A549 (cell line): ENCODE measurements around the gene ACOD1. TPM values are rescaled to one million over a fixed set of nuclear protein-coding genes. Genes with fewer than 3 reads are reported as not detected.

Source experiments
- ATAC-seq, 2 experiments: fragments of 200-7000 bp in 1 of 2; fragments of >200 bp in 1 of 2; cut with Nextera tagmentation in 1 of 2; cut with Tn5 transposase in 1 of 2; 3 replicates each; pipeline versions ENCODE4 v1.8.0 to v1.9.1; 2018 to 2020; ENCODE audit warnings: mild to moderate bottlenecking in 1 of 2, moderate library complexity in 1 of 2
- CTCF ChIA-PET: fragments of 300-600 bp; sonication (Branson Sonifier 250); formaldehyde crosslinking; extraction: SDS; loops from one replicate; lab custom pipeline; 2021; ENCODE audit warnings: antibody characterized with exemption, inconsistent platforms; lab: Yijun Ruan, JAX
- POLR2A ChIA-PET: fragments of 350-600 bp; formaldehyde crosslinking; extraction: SDS; loops from one replicate; lab custom pipeline; 2021; ENCODE audit warnings: antibody characterized with exemption, inconsistent platforms; lab: Yijun Ruan, JAX
- DNase-seq, 2 experiments: peaks; one replicate each; pipeline versions ENCODE4 v3.0.0 to v3.0.0-alpha.2; 2011 to 2016; ENCODE audit warnings: low read depth in 1 of 2, low spot score in 1 of 2
- FAIRE-seq: peaks from 2 replicates; lab custom pipeline; 2011; peaks lifted over from hg19 to GRCh38; lab: Jason Lieb, UNC
- H3K27ac ChIP-seq, 2 experiments: fragments of >200 bp; sonication (Bioruptor Twin); formaldehyde crosslinking; 3 replicates each; pipeline ENCODE4 v1.5.1; 2016 to 2017
- H3K4me1 ChIP-seq: fragments of >200 bp; sonication (Bioruptor Twin); formaldehyde crosslinking; 3 replicates; pipeline ENCODE4 v1.6.1; 2016
- H3K4me2 ChIP-seq: fragments of >200 bp; sonication (Bioruptor Twin); formaldehyde crosslinking; 3 replicates; pipeline ENCODE4 v1.6.1; 2016
- H3K4me3 ChIP-seq: fragments of >200 bp; sonication (Bioruptor Twin); formaldehyde crosslinking; 3 replicates; pipeline ENCODE4 v1.5.1; 2016
- H3K9me3 ChIP-seq: fragments of >200 bp; sonication (Bioruptor Twin); formaldehyde crosslinking; 3 replicates; pipeline ENCODE4 v1.6.1; 2016
- ATOH8 ChIP-seq: fragments of 250-450 bp; sonication (Bioruptor Pico); IDR thresholded peaks from 2 replicates; pipeline ENCODE4 v1.5.0; 2020; ENCODE audit warnings: low read depth, mild to moderate bottlenecking, moderate library complexity
- BCL3 ChIP-seq: fragments of >200 bp; sonication (Bioruptor Twin); formaldehyde crosslinking; IDR thresholded peaks from 3 replicates; pipeline ENCODE4 v1.6.1; 2016
- E2F6 ChIP-seq: IDR thresholded peaks from 2 replicates; pipeline ENCODE4 v1.6.1; 2012; ENCODE audit warnings: low read depth, borderline replicate concordance
- EHMT2 ChIP-seq: fragments of 200-600 bp; sonication (generic); IDR thresholded peaks from 2 replicates; pipeline ENCODE4 v1.6.1; 2016; ENCODE audit warnings: antibody characterized with exemption, low read depth, mild to moderate bottlenecking, moderate library complexity
- FOSL2 ChIP-seq, 2 experiments: fragments of 450-650 bp in 1 of 2; fragments of >200 bp in 1 of 2; sonication (Bioruptor Twin) in 1 of 2; formaldehyde crosslinking; IDR thresholded peaks; 2 replicates each; pipeline versions ENCODE4 v1.5.0 to v1.6.1; 2016 to 2020; ENCODE audit warnings: mild to moderate bottlenecking in 1 of 2, moderate library complexity in 1 of 2
- HMGXB4 ChIP-seq: fragments of 250-450 bp; sonication (Bioruptor Pico); IDR thresholded peaks from 2 replicates; pipeline ENCODE4 v1.5.0; 2021; ENCODE audit warnings: mild to moderate bottlenecking, moderate library complexity, borderline replicate concordance
- HOXA7 ChIP-seq: fragments of 250-450 bp; sonication (Bioruptor Pico); IDR thresholded peaks from 2 replicates; pipeline ENCODE4 v1.5.0; 2020; ENCODE audit warnings: mild to moderate bottlenecking, moderate library complexity
- HOXB5 ChIP-seq: fragments of 250-450 bp; sonication (Bioruptor Pico); IDR thresholded peaks from 2 replicates; pipeline ENCODE4 v1.5.0; 2020; ENCODE audit warnings: mild to moderate bottlenecking, moderate library complexity
- KDM5A ChIP-seq: fragments of 200-600 bp; sonication (generic); IDR thresholded peaks from 2 replicates; pipeline ENCODE4 v1.6.1; 2016; ENCODE audit warnings: antibody characterized with exemption, mild to moderate bottlenecking
- NFE2L2 ChIP-seq: fragments of 150-350 bp; conservative IDR thresholded peaks from 2 replicates; pipeline ENCODE4 v1.6.1; 2014; ENCODE audit warnings: low read length
- POLR2A ChIP-seq: IDR thresholded peaks from 2 replicates; pipeline ENCODE4 v1.6.1; 2012; ENCODE audit warnings: mild to moderate bottlenecking, low read length
- RAD21 ChIP-seq, 2 experiments: fragments of >200 bp in 1 of 2; sonication (Bioruptor Twin) in 1 of 2; formaldehyde crosslinking in 1 of 2; IDR thresholded peaks in 1 of 2; conservative IDR thresholded peaks in 1 of 2; 2 replicates in 1 of 2; 3 replicates in 1 of 2; pipeline ENCODE4 v1.6.1; 2012 to 2018; ENCODE audit warnings: inconsistent platforms in 1 of 2
- RCOR1 ChIP-seq: fragments of 150-350 bp; IDR thresholded peaks from 2 replicates; pipeline ENCODE4 v1.6.1; 2014; ENCODE audit warnings: antibody characterized with exemption, low read length, low read depth
- RFX5 ChIP-seq: fragments of 450-650 bp; IDR thresholded peaks from 2 replicates; pipeline ENCODE4 v1.7.1; 2014; ENCODE audit warnings: antibody characterized with exemption, mild to moderate bottlenecking, moderate library complexity
- RNF2 ChIP-seq: fragments of 200-600 bp; sonication (generic); IDR thresholded peaks from 2 replicates; pipeline ENCODE4 v1.6.1; 2016; ENCODE audit warnings: low read depth, mild to moderate bottlenecking, antibody characterized with exemption, moderate library complexity, borderline replicate concordance
- SMC3 ChIP-seq: fragments of >200 bp; sonication (Bioruptor Twin); formaldehyde crosslinking; IDR thresholded peaks from 3 replicates; pipeline ENCODE4 v1.6.1; 2018; ENCODE audit warnings: inconsistent platforms
- SREBF2 ChIP-seq: fragments of 450-650 bp; IDR thresholded peaks from 2 replicates; pipeline ENCODE4 v1.6.1; 2014; ENCODE audit warnings: mild to moderate bottlenecking, moderate library complexity
- ZNF302 ChIP-seq: fragments of 250-450 bp; sonication (Bioruptor Pico); IDR thresholded peaks from 2 replicates; pipeline ENCODE4 v1.9.0; 2021; ENCODE audit warnings: inconsistent platforms, mild to moderate bottlenecking, moderate library complexity
- ZSCAN20 ChIP-seq: fragments of 250-450 bp; sonication (Bioruptor Pico); IDR thresholded peaks from 2 replicates; pipeline ENCODE4 v1.8.0; 2022; ENCODE audit warnings: mild to moderate bottlenecking, moderate library complexity
- WGBS: methylation state at CpG from one replicate; pipeline ENCODE4 v1.1.6; 2017; ENCODE audit errors: missing lambda C conversion rate; 5-methylcytosine and 5-hydroxymethylcytosine counted together
- polyA plus RNA-seq, 4 experiments: library from polyadenylated mRNA; depleted of rRNA in 3 of 4; stranded (reverse); fragments of >200 nt; fragmentation: RNase III in 1 of 4; extraction: RNeasy Plus Mini Kit Qiagen cat#74134 plus additional on column Dnase treatment in 1 of 4; gene quantifications; 2 replicates in 3 of 4; 3 replicates in 1 of 4; pipeline ENCODE4 v1.2.3, GENCODE V29; 2011 to 2017
- TF ChIP-seq, protein P1 (sequence below): fragments of 200-600 bp; sonication (generic); IDR thresholded peaks from 2 replicates; pipeline ENCODE4 v1.6.1; 2016; ENCODE audit warnings: antibody characterized with exemption, mild to moderate bottlenecking, moderate library complexity
- TF ChIP-seq, protein P2 (sequence below): fragments of >200 bp; sonication (Bioruptor Twin); formaldehyde crosslinking; IDR thresholded peaks from 2 replicates; pipeline ENCODE4 v1.6.1; 2016

Gene ACOD1
- polyA plus RNA-seq, 2 of the 4 experiments (the other 2 are of a cell fraction) = not detected

DNA sequence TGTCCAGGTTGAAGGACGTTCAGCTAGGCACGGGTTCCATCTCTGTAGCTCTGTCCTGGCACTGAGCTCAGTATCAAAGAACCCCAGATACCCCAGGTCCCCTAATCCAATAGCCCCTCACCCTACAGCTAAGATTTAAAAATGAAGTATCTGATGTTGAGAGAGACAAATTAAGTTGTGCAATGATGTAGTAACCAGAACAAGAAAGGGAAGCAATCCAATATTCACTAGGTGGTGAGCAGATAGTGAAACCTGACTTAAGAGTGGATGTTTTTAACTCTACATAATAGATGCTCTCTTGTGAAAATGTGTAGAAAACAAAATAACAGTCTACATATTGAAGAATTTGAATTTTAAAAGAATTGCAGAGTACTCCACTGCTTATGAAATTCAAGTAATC is 1.8 kb downstream of the ACOD1 start:
- H3K27ac ChIP-seq = no peak overlapping the region
- no peaks in the 10 kb centered on the region for H3K4me1 ChIP-seq
- CTCF ChIA-PET = interaction anchor here (0.6 to 1.2 kb wide), 3 partner anchors 30 to 1080 kb away, joined by 3 read pairs; no protein-coding TSS in a partner anchor
- no peak overlapping the region for H3K4me3 ChIP-seq
- no peak for ATAC-seq
- no peak for DNase-seq
- no peak for TF ChIP-seq HOXA7 (CRISPR knock-in tag)
- no peak for TF ChIP-seq RFX5
- TF ChIP-seq, protein P1, sequence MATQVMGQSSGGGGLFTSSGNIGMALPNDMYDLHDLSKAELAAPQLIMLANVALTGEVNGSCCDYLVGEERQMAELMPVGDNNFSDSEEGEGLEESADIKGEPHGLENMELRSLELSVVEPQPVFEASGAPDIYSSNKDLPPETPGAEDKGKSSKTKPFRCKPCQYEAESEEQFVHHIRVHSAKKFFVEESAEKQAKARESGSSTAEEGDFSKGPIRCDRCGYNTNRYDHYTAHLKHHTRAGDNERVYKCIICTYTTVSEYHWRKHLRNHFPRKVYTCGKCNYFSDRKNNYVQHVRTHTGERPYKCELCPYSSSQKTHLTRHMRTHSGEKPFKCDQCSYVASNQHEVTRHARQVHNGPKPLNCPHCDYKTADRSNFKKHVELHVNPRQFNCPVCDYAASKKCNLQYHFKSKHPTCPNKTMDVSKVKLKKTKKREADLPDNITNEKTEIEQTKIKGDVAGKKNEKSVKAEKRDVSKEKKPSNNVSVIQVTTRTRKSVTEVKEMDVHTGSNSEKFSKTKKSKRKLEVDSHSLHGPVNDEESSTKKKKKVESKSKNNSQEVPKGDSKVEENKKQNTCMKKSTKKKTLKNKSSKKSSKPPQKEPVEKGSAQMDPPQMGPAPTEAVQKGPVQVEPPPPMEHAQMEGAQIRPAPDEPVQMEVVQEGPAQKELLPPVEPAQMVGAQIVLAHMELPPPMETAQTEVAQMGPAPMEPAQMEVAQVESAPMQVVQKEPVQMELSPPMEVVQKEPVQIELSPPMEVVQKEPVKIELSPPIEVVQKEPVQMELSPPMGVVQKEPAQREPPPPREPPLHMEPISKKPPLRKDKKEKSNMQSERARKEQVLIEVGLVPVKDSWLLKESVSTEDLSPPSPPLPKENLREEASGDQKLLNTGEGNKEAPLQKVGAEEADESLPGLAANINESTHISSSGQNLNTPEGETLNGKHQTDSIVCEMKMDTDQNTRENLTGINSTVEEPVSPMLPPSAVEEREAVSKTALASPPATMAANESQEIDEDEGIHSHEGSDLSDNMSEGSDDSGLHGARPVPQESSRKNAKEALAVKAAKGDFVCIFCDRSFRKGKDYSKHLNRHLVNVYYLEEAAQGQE = no peak
- TF ChIP-seq POLR2A = no peak
- no peak for TF ChIP-seq HOXB5
- TF ChIP-seq EHMT2 = no peak
- no peak for TF ChIP-seq HMGXB4 (CRISPR knock-in tag)
- no peak for TF ChIP-seq NFE2L2
- no peak for TF ChIP-seq E2F6
- no peak for TF ChIP-seq SMC3
- no peak for TF ChIP-seq ZNF302
- TF ChIP-seq RCOR1 = no peak
- no peak for TF ChIP-seq ZSCAN20 (CRISPR knock-in tag)
- TF ChIP-seq KDM5A = no peak
- no peak for TF ChIP-seq RAD21 (conservative IDR thresholded peaks at IDR 0.05 in 1 of 2, IDR thresholded peaks at IDR 0.05 in 1 of 2)
- TF ChIP-seq FOSL2 (IDR thresholded peaks at IDR 0.05) = no peak
- no peak for TF ChIP-seq FOSL2 (CRISPR knock-in tag; IDR thresholded peaks at IDR 0.05)
- no peak for TF ChIP-seq RNF2
- TF ChIP-seq, protein P2, sequence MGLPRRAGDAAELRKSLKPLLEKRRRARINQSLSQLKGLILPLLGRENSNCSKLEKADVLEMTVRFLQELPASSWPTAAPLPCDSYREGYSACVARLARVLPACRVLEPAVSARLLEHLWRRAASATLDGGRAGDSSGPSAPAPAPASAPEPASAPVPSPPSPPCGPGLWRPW = no peak
- TF ChIP-seq SREBF2 = no peak
- POLR2A ChIA-PET = no interaction called here
- no peak overlapping the region for H3K4me2 ChIP-seq
- 0% methylated on average over 2 of the region's 2 CpGs for WGBS
- H3K9me3 ChIP-seq = no peaks in the 10 kb centered on the region
- FAIRE-seq = no peak

- FAIRE-seq (no peak), ATAC-seq (no peak), DNase-seq (no peak)
- no peaks in the 10 kb centered on the region; the same call in 2 of the 3 replicates for H3K9me3 ChIP-seq
- TF ChIP-seq BCL3 (no peak), HOXA7 (CRISPR knock-in tag) (no peak), HMGXB4 (CRISPR knock-in tag) (no peak), RFX5 (no peak), ATOH8 (CRISPR knock-in tag) (no peak), FOSL2 (IDR thresholded peaks at IDR 0.05) (no peak), FOSL2 (CRISPR knock-in tag; IDR thresholded peaks at IDR 0.05) (no peak)
- no peak overlapping the region for H3K27ac ChIP-seq
- ChIA-PET CTCF (no interaction called here), POLR2A (no interaction called here)
- WGBS = 16% methylated on average over 3 of the region's 3 CpGs
- no peaks in the 10 kb centered on the region for H3K4me1 ChIP-seq
- no peak overlapping the region for H3K4me3 ChIP-seq
- H3K4me2 ChIP-seq = no peak overlapping the region
Observed at GRCh38 chr13:76953968-76954367, 5.7 kb downstream of the ACOD1 start.
